Cerebellar cortex (tissue), 1 donor: ENCODE data around the gene BMPR1A.

Source experiments
- DNase-seq: peaks from one replicate; pipeline ENCODE4 v3.0.0-alpha.2; 2015; ENCODE audit warnings: low spot score

BMPR1A gene

DNA sequence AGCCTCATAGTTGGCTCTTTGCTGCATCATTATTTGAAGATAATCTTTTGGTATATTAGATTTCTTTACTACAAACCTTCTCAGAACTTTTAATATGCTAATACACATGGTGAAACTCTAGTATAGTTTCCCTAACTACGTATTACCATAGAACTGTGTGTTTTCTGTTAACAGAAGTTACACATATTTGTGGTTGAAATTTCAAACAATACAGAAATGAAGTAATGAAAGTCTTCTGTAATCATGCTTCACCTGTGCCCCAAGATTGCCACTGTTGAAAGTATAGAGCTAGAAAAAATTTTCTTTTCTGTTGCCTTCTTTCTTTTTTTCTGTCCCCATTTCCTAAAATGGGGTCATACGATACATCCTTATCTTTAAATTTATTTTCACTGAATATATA lies 9.1 kb downstream of the BMPR1A start:
- DNase-seq, result no peak

DNA sequence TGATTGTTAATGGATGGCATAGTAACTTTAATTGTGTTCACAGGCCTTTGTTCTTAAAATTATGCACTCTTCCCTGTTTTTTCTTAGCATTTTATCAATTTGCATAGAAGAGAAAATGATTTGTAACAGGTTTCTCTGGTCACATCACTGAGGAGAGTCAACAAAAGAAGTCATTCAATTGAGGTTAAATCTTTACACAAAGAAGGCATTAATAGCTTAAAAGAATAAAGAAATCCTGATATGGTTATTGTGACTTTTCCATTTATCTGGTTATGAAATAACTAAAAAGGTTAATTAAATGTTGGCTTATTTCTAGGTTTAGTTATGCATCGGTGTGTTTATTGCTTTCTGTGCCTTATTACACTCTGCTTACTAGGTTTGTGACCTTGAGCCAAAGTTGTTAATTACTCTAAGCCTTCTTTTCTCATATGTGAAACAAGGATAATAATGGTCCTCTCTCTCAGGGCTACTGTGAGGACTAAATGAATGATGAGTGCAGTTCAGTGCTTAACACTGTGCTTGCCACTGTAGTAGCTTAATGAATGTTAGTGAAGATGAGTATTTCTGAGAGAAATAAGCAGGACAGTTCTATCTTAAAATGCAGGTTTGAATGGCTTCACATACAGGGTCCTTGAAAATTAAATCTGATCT lies 12.1 kb downstream of the BMPR1A start:
- no peak for DNase-seq

DNA sequence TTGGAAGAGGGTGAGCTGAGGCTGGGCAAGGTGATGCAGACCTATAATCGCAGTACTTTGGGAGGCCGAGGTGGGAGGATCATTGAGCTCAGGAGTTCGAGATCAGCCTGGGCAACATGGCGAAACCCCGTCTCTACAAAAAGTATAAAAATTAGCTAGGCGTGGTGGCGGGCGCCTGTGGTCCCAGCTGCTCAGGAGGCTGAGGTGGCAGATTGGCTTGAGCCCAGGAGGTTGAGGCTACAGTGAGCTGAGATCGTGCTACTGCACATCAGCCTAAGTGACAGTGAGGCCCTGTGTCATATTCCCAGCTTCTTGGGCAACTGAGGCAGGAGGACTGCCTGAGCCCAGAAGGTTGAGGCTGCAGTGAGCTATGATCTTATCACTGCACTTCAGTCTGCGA lies 13.6 kb downstream of the BMPR1A start:
- DNase-seq, result no peak

DNA sequence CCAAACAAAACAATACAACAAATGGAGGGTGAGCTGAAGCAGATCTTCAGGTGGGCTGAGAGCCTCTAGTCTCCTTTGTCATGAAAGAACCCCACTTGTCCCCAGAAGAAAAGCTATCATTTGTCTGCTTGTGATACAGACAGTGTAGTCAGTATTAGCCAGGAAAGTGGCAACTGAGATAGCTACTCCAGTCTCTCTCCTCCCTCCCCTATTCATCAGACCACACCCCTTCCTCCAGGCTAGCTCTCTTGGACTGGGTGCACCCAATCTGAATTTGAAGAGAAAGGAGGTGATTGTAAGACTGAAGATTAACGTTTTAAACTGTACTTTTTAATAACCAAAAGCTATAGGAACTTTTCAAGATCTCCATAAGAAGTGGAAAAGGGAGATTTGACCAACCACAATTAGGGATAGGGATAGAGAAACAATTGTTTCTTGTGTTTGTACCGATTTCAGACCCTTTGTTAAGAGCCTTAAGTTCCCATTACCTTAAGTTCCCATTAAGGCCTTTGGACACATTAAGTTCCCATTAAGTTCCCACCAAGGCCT lies 14.1 kb downstream of the BMPR1A start:
- no peak for DNase-seq

DNA sequence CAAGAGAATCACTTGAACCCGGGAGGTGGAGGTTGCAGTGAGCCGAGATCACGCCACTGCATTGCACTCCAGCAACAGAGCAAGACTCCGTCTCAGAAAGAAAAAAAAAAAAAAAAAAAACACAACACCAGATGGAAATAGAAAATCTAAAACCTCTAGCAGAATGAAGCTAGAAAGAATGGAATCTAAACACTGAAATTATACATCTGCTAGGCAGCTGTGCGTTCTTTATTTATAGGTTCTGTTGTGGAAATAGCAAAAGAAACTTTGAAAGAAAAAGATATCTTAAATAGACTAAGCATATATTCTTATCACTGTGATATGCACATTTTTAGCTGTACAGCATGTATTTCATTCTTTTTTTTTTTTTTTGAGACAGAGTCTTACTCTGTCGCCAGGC lies 17.1 kb downstream of the BMPR1A start:
- no peak for DNase-seq

DNA sequence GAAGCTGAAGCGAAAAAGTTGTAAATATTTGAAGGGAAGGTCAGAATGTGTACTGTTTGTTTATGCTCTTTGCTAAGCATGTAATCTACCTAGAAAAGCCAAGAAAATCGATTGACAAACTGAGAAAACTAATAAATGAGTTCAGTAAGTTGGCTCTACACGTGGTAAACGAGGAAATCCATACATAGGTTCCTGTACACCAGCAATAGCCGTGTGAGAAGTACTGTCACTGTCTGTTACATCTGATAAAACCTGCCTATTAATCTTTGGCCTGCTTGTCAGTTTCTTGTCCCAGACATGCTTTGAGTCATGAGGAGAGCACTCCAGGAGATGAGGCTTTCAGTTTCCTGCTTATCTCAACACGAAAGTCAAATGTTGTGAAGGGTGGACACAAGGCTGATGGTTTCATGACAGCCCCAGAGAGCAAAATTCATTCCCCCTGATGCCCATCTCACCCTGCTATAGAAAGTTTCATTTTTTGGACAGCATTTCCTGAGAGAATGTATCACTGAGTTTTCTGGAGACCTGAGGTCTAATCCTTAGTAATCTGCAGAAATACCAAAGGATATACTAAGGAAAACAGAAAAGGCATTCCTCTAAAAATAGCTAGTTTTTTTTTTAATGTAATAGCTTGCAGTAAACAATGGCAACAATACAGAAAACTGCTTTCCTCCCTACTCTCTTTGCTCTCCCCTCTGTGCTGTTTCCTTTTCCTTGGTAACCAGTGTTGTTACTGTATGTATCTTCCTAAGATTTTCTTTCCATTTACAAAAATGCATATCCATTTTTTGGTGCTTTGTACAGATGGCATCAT lies 18.8 kb downstream of the BMPR1A start:
- no peak for DNase-seq

DNA sequence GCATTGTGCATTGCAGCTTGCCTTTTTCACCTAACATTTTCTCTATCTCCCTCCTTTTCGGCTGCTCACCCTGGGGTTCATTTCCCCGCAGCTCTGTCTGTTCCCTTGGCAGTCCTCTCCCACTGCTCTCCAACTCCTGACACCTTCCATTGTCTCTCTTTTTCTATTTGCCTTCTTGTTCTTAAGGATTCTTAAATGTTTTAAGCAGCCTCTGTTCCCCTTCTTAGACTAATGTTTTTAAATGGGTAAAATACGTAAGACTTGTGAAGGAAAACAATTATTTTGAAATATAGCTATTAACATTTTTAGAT lies 19.4 kb downstream of the BMPR1A start:
- no peak for DNase-seq

DNA sequence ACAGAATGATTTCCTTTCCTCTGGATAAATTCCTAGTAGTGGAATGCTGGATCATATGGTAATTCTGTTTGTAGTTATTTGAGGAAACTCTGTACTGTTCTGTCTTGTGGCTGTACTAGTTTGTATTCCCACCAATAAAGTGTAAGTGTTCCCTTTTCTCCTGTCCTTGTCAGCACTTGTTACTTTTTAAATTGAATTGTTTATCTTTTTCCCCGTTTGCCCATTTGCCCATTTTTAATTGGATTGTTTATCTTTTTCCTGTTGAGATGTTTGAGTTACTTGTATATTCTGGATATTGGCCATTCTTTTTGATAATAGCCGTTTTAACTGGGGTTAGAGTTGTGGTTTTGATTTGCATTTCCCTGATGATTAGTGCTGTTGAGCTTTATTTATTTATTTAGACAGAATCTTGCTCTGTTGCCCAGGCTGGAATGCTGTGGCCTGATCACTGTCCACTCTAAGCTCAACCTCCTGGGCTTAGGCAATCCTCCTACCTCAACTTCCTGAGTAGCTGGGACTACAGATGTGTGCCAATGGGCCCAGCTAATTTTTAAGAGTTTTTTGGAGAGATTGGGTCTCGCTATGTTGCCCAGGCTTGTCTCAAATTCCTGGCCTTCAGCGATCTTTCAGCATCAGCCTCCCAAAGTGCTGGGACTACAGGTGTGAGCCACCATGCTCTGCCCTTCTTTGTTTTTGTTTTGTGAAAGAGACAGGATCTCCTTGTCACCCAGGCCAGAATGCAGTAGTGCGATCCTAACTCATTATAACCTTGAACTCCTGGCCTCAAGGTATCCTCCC lies 23.0 kb downstream of the BMPR1A start:
- no peak for DNase-seq

DNA sequence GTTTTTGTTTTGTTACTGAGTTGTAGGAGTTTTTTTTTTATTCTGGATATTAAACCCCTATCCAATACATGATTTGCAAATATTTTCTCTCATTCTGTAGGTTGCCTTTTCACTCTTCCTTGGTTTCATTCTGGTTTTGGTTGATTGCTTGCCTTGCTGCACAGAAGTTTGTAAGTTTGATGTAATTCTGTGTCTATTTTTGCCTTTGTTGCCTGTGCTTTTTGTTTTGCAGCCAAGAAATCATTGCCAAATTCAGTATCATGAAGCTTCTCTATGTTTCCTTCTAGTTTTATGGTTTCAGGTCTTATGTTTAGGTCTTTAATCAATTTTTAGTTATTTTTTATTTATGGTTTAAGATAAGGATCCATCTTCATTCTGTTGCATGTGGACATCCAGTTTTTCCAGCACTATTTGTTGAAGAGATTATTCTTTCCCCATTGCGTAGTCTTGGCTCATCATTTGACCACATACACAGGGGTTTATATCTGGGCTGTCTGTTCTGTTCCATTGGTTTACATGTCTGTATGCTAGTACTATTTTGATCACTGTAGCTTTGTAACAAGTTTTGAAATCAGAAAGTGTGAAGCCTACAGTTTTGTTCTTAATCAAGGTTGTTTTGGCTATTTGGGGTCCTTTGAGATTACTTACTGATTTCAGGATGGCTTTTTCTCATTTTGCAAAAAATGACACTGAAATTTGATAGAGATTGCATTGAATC lies 26.4 kb downstream of the BMPR1A start:
- no peak for DNase-seq

DNA sequence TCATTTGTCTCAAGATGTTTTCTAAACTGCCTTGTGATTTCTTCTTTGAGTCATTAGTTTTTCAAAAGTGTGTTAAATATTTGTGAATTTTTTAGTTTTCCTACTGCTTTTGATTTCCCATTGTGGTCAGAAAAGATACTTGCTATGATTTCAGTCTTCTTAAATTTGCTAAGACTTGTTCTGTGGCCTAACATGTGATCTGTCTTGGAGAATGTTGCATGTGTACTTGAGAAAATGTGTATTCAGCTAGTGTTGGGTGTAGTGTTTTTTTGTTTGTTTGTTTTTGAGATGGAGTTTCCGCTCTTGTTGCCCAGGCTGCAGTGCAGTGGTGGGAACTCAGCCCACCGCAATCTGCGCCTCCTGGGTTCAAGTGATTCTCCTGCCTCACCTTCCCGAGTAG lies 28.6 kb downstream of the BMPR1A start:
- DNase-seq, result no peak

DNA sequence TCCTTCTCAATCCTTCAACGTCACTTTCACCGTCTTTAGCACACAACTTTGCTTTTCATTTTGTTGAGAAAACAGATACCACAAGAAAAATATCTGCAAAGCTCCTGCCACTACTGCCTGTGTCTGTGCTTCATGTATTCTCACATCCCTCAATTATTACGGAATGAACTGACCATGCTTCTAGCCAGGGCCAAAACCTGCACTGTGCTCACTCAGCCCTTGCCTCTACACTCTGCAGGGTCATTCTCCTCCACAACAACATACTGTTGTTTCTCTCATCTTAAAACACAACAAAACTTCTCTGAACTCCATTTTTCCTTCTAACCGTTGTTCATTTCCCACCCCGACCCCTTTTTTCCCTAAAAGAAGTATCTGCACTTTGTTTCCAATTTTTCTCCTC lies 29.5 kb downstream of the BMPR1A start:
- DNase-seq, result no peak

DNA sequence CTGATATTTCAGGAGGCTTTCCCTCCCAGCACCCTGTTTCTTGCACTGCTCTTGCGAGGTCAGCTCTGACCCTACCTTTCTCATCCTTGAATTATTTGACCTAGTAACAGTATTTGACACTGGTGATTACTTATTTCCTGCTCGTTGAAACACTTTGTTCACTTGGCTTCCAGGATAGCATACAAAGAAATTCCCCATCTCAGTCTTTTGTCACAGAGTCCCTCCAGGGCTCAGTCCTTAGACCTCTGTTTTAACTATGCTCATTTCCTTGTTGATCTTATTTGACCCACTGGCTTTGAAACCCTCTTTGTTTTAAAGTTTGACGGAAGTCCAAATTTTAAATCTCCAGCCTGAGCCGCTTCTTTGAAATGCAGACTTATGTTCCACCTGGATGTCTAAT lies 29.9 kb downstream of the BMPR1A start:
- DNase-seq, result no peak

DNA sequence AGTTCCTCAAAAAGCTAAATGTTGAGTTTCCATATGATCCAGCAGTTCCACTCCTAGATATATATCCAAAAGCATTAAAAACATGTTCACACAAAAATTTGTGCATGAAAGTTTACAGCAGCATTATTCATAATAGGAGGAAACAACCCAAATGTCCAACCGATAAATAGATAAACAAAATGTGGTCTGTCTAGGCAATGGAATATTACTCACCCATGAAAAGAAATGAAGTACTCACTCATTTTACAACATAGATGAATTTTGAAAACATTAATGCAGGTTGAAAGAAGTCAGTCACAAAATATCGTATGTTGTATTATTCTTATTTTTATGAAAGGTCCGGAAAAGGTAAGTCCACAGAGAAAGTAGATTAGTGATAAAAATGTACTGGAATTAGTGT lies 34.0 kb downstream of the BMPR1A start:
- no peak for DNase-seq

DNA sequence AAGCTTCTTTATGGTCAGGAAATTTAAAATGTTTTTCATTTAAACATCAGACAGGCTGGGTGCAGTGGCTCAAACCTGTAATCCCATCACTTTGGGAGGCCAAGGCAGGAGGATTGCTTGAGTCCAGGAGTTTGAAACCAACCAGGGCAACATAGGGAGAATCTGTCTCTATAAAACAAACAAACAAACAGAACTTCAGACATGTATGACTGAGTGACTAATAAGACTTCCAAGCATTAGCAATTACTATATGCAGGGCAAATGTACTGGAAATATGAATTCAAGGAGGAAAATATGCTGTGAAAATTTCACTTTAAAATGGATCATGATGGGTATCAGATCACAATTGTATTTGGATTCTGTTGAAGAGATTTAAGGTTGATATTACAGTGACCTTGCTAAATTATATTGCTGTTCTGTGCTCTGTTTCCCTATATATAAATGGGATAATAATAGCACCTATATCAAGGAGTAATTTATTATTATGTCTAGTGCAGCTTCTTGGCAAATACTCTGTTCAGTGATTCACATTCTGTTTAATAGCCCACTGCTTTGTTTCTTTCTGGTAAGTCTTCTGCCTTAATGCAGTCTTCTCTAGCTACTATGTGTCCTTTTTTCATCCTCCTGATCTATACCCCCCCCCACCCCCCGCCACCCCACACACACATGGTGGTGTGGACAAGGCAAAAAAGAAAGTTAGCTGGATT lies 36.2 kb downstream of the BMPR1A start:
- DNase-seq, result no peak

DNA sequence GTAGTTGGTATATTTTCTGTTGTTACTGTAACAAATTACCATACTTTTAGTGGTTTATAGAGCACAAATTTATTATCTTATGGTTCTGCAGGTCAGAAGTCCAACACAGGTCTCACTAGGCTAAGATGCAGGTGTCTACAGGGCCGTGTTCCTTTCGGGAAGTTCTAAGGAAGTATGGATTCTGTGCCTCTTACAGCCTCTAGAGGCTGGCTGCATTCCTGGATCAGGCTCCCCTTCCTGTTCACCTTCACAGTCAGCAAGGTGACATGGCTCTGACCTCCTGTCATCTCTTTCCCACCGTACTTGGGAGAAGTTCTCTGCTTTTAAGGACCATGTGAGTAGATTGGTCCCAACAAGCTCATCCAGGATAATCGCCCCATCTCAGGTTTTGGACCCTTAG lies 37.3 kb downstream of the BMPR1A start:
- no peak for DNase-seq

DNA sequence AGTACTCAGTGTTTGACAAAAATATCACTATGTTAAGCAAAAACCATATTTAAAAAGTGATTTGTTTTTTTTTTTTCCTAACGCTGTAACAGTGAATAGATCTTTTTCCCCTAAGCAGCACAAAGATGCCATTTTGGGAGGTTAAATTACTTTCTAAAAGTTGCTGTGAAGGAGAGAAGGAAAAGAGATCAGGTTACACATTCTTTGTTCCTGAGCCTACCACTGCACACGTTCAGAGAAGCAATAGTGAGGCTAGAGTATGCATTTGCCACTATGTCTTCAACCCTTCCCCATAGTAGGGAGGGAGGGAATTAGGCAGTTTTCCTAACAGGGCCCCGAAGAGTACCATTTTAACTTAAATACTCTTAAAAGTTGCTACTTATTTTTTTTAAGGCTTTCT lies 38.9 kb downstream of the BMPR1A start:
- DNase-seq, result peak; percentile 55

DNA sequence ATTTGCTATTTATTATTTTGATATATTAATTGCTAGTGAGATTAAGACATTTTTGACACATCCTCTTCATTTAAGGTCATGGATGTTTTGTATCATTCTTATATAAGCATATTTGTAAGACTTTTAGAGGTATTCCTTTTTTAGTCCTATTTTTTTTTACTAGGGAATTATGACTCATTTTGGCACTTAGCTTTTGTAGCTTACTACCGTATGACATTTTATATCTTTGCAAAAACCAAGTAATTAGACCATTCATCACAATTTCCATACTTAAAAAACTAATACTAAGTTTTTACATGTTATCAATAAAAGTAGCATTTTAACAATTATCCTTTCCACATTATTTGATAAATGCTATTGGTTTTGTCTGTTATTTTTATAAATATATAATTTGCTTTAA lies 41.6 kb downstream of the BMPR1A start:
- no peak for DNase-seq

DNA sequence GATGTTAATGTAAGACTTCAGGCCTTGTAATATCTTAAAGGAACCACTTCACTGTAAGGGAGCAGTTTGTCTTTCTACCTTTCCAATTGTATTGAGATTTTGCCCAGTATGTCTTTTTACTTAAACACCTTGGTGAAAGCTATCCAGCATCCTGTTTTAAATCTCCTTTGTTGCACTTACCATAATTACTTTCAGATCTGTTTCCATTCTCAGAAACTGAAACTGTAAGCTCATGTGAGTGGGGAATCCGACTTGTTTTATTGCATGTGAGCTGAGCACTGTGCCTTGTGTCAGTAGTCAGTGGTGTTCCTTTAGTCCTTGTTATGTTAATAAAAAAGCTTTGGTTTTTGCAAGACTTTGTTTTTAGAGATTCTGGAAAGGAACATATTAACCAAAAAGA lies 42.2 kb downstream of the BMPR1A start:
- peak; percentile 27 for DNase-seq

DNA sequence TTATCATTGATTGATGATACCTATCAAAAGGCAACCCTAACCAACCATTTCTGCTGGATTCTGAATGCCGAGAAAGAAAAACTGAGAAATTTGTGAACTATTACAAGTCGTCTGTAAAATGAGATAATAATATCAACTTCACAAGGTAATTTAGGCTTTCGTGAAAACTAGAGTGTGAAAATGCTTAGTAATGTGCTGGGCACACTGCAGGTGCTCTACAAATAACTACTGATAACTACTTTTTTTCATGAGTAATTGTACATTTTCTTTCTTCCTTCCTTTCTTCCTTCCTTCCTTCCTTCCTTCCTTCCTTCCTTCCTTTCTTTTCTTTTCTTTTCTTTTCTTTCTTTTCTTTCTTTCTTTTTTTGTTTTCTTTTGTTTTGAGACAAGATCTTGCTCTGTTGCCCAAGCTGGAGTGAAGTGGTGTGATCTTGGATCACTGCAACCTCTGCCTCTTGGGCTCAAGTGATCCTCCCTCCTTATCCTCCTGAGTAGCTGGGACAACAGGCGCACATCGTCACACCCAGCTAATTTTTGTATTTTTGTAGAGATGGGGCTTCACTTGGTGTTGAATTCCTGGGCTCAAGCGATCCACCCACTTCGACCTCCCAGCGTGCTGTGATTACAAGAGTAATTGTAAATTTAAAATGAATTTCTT lies 42.9 kb downstream of the BMPR1A start:
- no peak for DNase-seq

DNA sequence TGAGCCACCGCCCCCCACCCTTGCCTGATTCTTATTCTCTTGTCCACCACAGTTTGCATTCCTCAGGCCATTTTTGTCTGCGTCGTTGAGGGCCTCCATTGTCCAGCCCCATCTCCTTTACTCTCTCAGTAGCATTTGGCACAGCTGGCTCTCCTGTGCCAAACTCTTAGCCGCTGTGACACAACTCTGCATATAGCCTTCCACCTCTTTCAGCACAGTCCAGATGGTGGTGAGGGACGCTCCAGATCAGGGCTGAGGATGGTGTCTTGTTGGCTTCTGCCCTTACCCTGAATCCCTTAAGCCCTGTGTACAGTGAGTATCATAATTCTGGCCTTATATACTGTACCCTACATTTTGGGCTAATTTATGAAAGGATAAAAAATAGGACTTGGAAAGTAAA lies 45.6 kb downstream of the BMPR1A start:
- DNase-seq, result no peak

DNA sequence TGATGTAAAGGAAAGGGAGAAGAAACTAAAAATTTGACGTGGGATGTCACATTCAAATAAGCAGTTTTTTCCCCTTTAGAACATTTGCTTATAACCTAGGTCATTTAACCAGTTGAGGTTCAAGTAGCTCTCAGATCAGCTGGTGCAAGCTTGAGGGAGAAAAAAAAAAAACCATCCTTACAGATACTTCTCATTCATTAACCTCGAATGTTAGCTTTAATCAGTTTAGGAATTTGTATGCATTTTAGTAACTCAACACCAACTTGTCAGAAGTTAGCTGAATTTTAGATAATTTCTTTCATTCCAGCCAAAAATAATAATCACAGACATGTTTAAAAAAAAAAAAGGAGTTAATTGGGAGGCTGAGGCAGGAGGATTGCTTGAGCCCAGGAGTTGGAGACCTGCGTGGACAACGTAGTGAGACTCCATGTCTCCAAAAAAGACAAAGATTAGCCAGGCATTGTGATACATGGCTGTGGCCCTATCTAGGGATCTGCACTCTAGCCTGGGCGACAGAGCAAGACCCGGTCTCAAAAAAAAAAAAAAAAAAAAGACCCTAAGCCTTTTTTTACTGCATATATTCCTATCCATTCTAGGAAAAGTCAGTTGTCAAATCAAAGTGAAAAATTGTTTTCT lies 46.2 kb downstream of the BMPR1A start:
- no peak for DNase-seq
